ENCODE data around the gene SERP2.

SERP2 gene

GRCh38 chr13:44352671-44353070 is 21.0 kb upstream of the SERP2 start:
- no peak for DNase-seq (ENCODE audit: low read depth)
- in situ Hi-C loops (cut with HindIII; ENCODE audit: low sequenced_read_pairs): no loop called here
- no peak for TF ChIP-seq CTCF (IDR thresholded peaks at IDR 0.05; ENCODE audit: low read depth, low read length, missing control alignments)
- no peak overlapping the region for H3K4me3 ChIP-seq (ENCODE audit: low read depth, low read length)

GRCh38 chr13:44354331-44354730 is 19.3 kb upstream of the SERP2 start:
- H3K4me3 ChIP-seq (ENCODE audit: low read depth, low read length): no peak overlapping the region
- no peak for TF ChIP-seq CTCF (IDR thresholded peaks at IDR 0.05; ENCODE audit: low read depth, low read length, missing control alignments)
- DNase-seq (ENCODE audit: low read depth): no peak
- in situ Hi-C loops (cut with HindIII; ENCODE audit: low sequenced_read_pairs): no loop called here

GRCh38 chr13:44354884-44355283 is 18.7 kb upstream of the SERP2 start:
- in situ Hi-C loops (cut with HindIII; ENCODE audit: low sequenced_read_pairs): no loop called here
- no peak for TF ChIP-seq CTCF (IDR thresholded peaks at IDR 0.05; ENCODE audit: low read depth, low read length, missing control alignments)
- no peak for DNase-seq (ENCODE audit: low read depth)
- no peak overlapping the region for H3K4me3 ChIP-seq (ENCODE audit: low read depth, low read length)

DNA sequence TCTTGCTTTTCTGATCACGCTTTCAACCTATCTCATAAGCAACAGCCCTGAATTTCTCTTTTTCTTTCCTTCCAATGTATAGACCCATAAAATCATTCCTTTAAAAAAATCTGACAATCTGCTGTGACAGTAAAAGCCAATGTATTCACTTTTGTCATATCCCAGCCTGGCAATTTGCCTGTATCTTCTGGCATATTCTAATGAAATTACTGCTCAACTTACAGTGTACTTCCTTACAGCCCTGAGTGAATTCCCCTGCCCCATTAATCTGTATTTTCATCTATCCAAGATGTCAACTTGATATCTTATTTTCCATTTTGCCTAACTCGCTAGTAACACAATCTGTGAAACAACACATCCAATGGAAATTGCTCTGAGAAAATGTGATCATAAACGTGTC is 18.0 kb upstream of the SERP2 start:
- no peak for TF ChIP-seq CTCF (IDR thresholded peaks at IDR 0.05; ENCODE audit: low read depth, low read length, missing control alignments)
- DNase-seq (ENCODE audit: low read depth): no peak
- in situ Hi-C loops (cut with HindIII; ENCODE audit: low sequenced_read_pairs): no loop called here

DNA sequence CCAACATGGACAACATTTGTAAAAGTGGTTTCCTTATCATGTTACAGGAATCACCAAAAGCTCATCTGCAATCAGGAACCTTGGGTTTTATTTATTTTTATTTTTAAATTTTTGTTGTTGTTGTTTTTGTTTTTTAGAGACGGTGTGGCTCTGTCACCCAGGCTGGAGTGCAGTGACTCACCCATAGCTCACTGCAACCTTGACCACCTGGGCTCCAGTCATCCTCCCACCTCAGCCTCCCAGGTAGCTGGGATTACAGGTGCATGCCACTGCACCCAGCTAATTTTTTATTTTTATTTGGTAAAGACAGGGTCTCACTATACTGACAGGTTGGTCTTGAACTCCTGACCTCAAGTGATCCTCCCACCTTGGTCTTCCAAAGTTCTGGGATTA is 13.6 kb upstream of the SERP2 start:
- DNase-seq (ENCODE audit: low read depth): no peak
- H3K4me3 ChIP-seq (ENCODE audit: low read depth, low read length): no peak overlapping the region
- no peak for TF ChIP-seq CTCF (IDR thresholded peaks at IDR 0.05; ENCODE audit: low read depth, low read length, missing control alignments)
- in situ Hi-C loops (cut with HindIII; ENCODE audit: low sequenced_read_pairs): no loop called here

More for the DNA sequence above, 18.0 kb upstream of the SERP2 start:
- no peak overlapping the region for H3K4me3 ChIP-seq (ENCODE audit: low read depth, low read length)

GRCh38 chr13:44362394-44363040 is 11.1 kb upstream of the SERP2 start:
- no peak overlapping the region for H3K4me3 ChIP-seq (ENCODE audit: low read depth, low read length)
- in situ Hi-C loops (cut with HindIII; ENCODE audit: low sequenced_read_pairs): no loop called here
- DNase-seq (ENCODE audit: low read depth): no peak
- no peak for TF ChIP-seq CTCF (IDR thresholded peaks at IDR 0.05; ENCODE audit: low read depth, low read length, missing control alignments)

All from astrocyte of the cerebellum (primary cell).